ENCODE results near the gene MYBPC3. TPM values are rescaled to one million over a fixed set of nuclear protein-coding genes. Genes with fewer than 3 reads are reported as not detected.

MYBPC3 gene
- total and polyA plus RNA-seq, 5 donors = 953 to 1,924 (median 1,256) TPM

DNA sequence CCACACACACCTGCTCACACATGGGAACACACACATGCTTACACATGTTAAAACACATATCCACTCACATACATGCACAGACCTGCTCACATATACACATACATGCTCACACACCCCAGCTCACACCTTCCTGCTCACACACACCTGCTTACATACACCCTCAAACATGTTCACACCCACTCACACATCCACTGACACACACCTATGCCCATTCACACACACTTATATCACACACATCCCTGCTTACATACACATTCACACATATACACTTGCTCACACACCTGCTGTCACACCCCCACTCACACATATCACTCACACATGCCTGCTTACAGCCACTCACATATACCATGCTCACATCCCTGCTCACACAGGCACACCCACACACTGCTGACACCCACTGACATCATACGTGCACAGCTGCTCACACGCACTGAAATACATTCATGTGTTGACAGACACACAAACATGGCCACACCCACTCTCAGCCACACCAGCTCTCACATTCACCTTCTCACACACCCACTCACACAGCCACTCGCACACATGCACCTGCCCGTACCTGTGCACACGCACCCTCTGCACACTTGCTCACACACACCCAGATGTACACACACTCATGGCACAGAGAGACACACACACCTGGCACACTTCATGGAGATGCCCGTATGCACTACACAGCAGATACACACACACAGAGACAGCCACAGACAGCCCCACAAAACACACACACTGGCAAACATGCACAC lies 5.7 kb upstream of the MYBPC3 start:
- Histone ChIP-seq H3K4me1 (ENCODE audit: control insufficient read depth, insufficient read depth, low read length) (no peaks in the 10 kb centered on the region), H3K4me3 (ENCODE audit: low read length) (no peak overlapping the region), H3K27ac (ENCODE audit: low read length) (no peak overlapping the region), H3K27me3 (ENCODE audit: control insufficient read depth, insufficient read depth) (no peaks in the 10 kb centered on the region), H3K9me3 (ENCODE audit: control insufficient read depth, low read length) (no peaks in the 10 kb centered on the region)
- WGBS = 91% methylated on average over 6 of the region's 6 CpGs
- intact Hi-C loops (cut with DNase I) = loop anchor here (2.0 to 10.0 kb wide), 5 partner anchors 83 to 181 kb away; partner anchors contain the start of genes MADD (in 2 of the 4), NR1H3 (in 2 of the 4), ARFGAP2 (in 1 of the 4) and PACSIN3 (in 1 of the 4)
- ATAC-seq (no peak), DNase-seq (peak in 1 of 3 donors; percentile 31)

DNA sequence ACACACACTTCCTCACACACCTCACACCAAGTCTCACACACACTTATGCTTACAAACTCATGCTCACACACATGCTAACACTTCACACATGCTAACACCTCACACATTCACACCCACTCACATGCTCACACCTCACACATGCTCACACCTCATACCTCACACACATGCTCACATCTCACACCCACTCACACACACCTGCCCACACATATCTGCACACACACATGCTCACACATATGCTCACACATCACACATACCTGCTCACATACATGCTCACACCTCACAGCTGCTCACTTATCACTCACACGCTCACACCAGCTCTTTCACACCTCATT lies 4.5 kb upstream of the MYBPC3 start:
- DNase-seq (peak in 1 of 3 donors; percentile 2), ATAC-seq (no peak)
- H3K9me3 ChIP-seq (ENCODE audit: control insufficient read depth, low read length) = no peaks in the 10 kb centered on the region
- H3K27ac ChIP-seq (ENCODE audit: low read length) = no peak overlapping the region
- H3K4me3 ChIP-seq (ENCODE audit: low read length) = no peak overlapping the region
- no peaks in the 10 kb centered on the region for H3K27me3 ChIP-seq (ENCODE audit: control insufficient read depth, insufficient read depth)
- 97% methylated on average over 1 of the region's 1 CpG for WGBS
- intact Hi-C loops (cut with DNase I) = loop anchor here (2.0 to 10.0 kb wide), 5 partner anchors 82 to 180 kb away; partner anchors contain the start of genes MADD (in 2 of the 4), NR1H3 (in 2 of the 4), ARFGAP2 (in 1 of the 4) and PACSIN3 (in 1 of the 4)
- H3K4me1 ChIP-seq (ENCODE audit: control insufficient read depth, insufficient read depth, low read length) = no peaks in the 10 kb centered on the region

DNA sequence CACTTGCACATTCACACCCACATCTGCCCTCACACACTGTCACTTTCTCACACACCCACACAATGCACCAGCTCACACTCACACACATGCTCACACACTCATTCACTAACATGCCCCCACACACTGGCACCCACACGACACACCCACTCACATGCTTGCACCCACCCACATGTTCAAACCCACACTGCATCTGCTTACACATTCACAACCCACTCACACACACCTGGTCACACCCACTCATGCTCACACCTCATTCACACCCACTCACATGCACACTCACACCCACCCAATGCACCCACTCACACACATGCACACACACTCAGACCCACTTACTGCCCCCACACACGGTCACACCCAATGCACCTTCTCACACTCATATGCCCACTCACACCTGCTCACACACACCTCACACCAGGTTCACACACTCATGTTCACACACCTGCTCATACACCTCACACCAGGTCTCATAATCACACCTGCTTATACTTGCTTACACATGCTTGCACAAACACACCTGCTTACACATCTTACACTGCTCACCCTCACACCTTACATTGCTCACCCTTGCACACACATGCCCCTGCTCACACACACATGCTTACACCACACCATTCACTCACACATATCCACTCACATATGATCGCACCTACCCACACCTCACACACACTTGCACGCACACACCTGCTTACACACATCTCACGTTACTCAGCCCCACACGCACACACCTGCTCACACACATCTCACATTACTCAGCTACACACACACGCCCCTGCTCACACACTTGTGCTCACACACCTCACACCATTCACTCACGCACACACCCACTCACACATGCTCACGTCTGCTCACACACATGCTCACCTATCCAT lies 3.9 kb upstream of the MYBPC3 start:
- no peak for ATAC-seq
- Histone ChIP-seq H3K4me1 (ENCODE audit: control insufficient read depth, insufficient read depth, low read length) (no peaks in the 10 kb centered on the region), H3K9me3 (ENCODE audit: control insufficient read depth, low read length) (no peaks in the 10 kb centered on the region), H3K27ac (ENCODE audit: low read length) (no peak overlapping the region), H3K27me3 (ENCODE audit: control insufficient read depth, insufficient read depth) (no peaks in the 10 kb centered on the region), H3K4me3 (ENCODE audit: low read length) (no peak overlapping the region)
- 94% methylated on average over 9 of the region's 9 CpGs for WGBS
- DNase-seq = peak in 2 of 3 donors; percentile 9 to 27
- intact Hi-C loops (cut with DNase I) = loop anchor here (2.0 to 10.0 kb wide), 5 partner anchors 82 to 180 kb away; partner anchors contain the start of genes MADD (in 2 of the 4), NR1H3 (in 2 of the 4), ARFGAP2 (in 1 of the 4) and PACSIN3 (in 1 of the 4)

DNA sequence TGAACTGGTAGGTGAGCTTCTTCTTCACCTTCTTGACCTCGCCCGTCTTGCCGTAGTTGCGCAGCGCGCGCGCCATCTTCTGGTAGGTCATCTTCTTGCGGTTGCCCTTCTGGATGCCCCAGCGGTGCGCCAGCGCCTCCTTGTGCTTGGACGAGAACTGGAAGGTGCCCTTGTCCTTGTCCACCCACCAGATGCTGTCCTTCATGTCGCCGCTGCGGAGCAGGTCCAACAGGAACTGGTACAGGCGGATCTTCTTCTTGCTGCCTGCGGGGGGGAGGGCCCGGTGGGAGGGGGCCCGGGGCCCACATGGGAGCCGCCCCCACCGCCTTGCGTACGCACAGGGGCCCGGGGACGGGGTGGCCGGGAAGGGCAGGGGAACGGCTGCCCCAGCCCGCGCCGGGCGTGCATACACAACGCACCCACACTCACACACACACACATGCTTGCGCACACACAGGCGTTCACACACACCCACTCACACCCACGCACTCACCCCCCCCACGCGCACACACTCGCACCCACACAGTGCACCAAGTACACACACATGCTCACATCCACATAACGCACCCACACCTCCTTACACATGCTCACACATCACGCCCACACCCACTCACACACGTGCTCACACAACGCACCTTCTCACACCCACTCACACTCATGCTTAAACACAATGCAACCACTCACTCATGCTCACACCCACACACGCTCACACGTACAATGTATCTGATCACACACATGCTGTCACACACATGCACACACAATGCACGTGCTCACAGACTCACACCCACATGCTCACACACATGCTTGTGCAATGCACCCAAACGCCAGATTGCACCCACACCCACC lies 3.0 kb upstream of the MYBPC3 start:
- ATAC-seq (peak; percentile 54 to 57), DNase-seq (peak; percentile 94 to 98 (median 98))
- Histone ChIP-seq H3K4me3 (ENCODE audit: low read length) (peak overlapping the region; percentile 59), H3K27ac (ENCODE audit: low read length) (peak overlapping the region; percentile 1), H3K27me3 (ENCODE audit: control insufficient read depth, insufficient read depth) (no peaks in the 10 kb centered on the region), H3K4me1 (ENCODE audit: control insufficient read depth, insufficient read depth, low read length) (no peaks in the 10 kb centered on the region), H3K9me3 (ENCODE audit: control insufficient read depth, low read length) (no peaks in the 10 kb centered on the region)
- WGBS = 30% methylated on average over 47 of the region's 47 CpGs
- intact Hi-C loops (cut with DNase I) = loop anchor here (2.0 to 10.0 kb wide), 5 partner anchors 81 to 179 kb away; partner anchors contain the start of genes MADD (in 2 of the 4), NR1H3 (in 2 of the 4), ARFGAP2 (in 1 of the 4) and PACSIN3 (in 1 of the 4)

DNA sequence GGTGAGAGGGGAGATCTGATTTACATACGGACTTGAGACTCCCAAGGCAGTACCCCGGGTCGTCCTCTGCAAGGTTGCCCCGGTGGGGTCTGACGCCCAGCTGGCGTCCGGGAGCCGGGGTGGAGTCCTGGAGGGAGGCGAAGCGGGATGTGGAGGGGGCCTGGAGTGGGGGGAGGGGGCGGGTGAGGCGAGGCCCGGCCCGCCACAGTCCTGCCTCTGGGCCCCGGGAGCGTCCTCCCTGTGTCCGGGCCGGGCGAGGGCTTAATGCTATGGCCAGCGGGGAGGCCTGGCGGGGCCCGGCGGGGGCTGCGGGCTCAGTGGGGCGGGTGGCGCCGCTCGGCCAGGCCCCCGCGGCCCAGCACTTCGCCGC lies 2.4 kb upstream of the MYBPC3 start:
- Histone ChIP-seq H3K4me3 (ENCODE audit: low read length) (peak overlapping the region; percentile 59), H3K4me1 (ENCODE audit: control insufficient read depth, insufficient read depth, low read length) (no peaks in the 10 kb centered on the region), H3K27ac (ENCODE audit: low read length) (peak overlapping the region; percentile 67), H3K9me3 (ENCODE audit: control insufficient read depth, low read length) (no peaks in the 10 kb centered on the region), H3K27me3 (ENCODE audit: control insufficient read depth, insufficient read depth) (no peaks in the 10 kb centered on the region)
- intact Hi-C loops (cut with DNase I) = loop anchor here (5.0 to 10.0 kb wide), 5 partner anchors 80 to 178 kb away; partner anchors contain the start of genes MADD (in 2 of the 4), NR1H3 (in 2 of the 4), ARFGAP2 (in 1 of the 4) and PACSIN3 (in 1 of the 4)
- 16% methylated on average over 32 of the region's 32 CpGs for WGBS
- DNase-seq (no peak), ATAC-seq (no peak)

DNA sequence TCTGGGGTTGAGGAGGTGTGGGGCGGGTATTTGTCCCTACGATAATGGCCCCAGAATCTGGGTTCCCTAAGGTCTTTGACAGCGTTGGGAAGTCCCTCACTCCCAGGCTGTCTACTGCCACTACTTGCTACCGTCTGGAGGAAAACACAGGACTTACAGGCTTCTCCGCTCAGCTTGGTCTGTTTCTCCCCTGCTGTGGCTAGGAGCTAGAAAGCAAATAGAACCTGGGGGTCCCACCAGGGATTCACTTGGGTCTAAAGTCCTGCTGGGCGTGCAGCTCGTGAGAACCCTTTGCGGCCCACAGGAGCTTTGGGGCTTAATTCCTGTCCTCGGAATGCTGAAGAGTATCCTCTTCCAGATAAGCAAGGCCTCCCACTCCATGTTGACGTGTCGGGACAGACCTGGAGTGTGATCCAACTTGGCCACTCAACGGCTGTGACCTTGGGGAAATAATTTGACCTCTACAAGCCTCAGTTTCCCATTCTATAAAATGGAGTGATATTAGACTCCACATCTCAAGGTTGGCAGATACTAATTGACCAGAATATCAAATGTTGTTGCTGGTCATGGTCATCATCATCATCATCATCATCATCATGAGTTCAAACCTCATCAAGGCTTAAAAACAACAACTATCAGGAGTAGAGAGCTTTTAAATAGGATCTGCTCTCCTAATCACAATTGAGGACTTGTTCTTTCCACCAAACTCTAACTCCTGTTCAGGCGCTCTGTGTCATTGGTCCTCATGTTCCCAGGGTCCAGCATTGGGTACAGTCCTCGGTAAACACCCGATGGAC lies 1.7 kb upstream of the MYBPC3 start:
- peak overlapping the region; percentile 67 for H3K27ac ChIP-seq (ENCODE audit: low read length)
- intact Hi-C loops (cut with DNase I) = loop anchor here in 3 of 4 donors (5.0 to 10.0 kb wide), 4 partner anchors 79 to 177 kb away; partner anchors contain the start of genes MADD (in 2 of the 3), ARFGAP2 (in 1 of the 3), NR1H3 (in 1 of the 3) and PACSIN3 (in 1 of the 3)
- H3K9me3 ChIP-seq (ENCODE audit: control insufficient read depth, low read length) = no peaks in the 10 kb centered on the region
- H3K27me3 ChIP-seq (ENCODE audit: control insufficient read depth, insufficient read depth) = no peaks in the 10 kb centered on the region
- ATAC-seq (no peak), DNase-seq (peak in 2 of 3 donors; percentile 14 to 35)
- no peak overlapping the region for H3K4me3 ChIP-seq (ENCODE audit: low read length)
- WGBS = 73% methylated on average over 15 of the region's 15 CpGs
- H3K4me1 ChIP-seq (ENCODE audit: control insufficient read depth, insufficient read depth, low read length) = no peaks in the 10 kb centered on the region

DNA sequence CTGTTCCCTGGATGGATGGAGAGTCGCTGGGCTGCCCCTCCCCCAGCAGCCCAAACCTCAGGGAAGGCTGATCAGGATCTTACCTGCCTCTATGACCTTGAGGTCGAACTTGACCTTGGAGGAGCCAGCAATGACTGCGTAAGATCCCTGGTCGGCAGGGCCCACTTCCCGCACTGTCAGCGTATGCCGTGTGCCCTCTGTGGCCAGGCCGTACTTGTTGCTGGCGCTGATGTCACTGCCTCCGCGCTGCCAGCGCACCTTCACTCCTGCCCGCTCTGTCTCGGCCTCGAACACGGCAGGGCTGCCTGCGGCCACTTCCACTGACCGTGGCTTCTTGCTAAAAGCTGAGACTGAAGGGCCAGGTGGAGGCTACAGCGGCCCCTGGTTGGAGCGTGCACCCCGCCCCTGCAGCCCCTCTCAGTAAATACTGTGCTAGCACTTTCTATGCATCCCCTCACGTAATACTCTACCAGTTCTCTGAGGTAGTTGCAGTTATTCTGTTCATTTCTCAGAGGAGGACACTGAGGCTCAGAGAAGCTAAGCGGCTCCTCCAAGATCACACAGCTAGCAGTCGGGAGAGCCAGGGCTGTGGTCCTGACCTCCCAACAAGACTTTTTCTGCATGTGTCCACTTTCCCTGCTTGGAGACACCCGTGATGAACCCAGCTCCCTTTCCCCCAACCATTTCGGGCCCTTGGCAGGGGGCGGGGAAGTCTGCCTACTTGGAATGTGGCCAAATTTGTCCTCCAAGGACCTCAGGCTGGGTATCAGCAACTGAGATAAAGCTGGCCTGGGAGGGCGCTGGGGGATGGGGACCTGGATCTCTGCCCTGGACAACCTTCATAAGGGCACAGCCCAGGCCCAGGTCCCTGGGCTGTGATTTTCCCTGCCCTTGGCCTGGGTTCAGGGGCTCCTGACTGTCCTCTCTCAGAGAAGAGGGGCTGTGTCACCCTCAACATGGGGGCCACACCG lies 1.1 kb downstream of the MYBPC3 start:
- ATAC-seq (peak; percentile 47 to 50), DNase-seq (peak; percentile 62 to 91 (median 87))
- Histone ChIP-seq H3K9me3 (ENCODE audit: control insufficient read depth, low read length) (no peaks in the 10 kb centered on the region), H3K4me1 (ENCODE audit: control insufficient read depth, insufficient read depth, low read length) (no peaks in the 10 kb centered on the region), H3K4me3 (ENCODE audit: low read length) (peak overlapping the region; percentile 37), H3K27me3 (ENCODE audit: control insufficient read depth, insufficient read depth) (no peaks in the 10 kb centered on the region), H3K27ac (ENCODE audit: low read length) (peak overlapping the region; percentile 92)
- intact Hi-C loops (cut with DNase I) = loop anchor here in 3 of 4 donors (5.0 to 10.0 kb wide), 4 partner anchors 77 to 174 kb away; partner anchors contain the start of genes MADD (in 2 of the 3), ARFGAP2 (in 1 of the 3), NR1H3 (in 1 of the 3) and PACSIN3 (in 1 of the 3)
- WGBS = 59% methylated on average over 29 of the region's 29 CpGs

DNA sequence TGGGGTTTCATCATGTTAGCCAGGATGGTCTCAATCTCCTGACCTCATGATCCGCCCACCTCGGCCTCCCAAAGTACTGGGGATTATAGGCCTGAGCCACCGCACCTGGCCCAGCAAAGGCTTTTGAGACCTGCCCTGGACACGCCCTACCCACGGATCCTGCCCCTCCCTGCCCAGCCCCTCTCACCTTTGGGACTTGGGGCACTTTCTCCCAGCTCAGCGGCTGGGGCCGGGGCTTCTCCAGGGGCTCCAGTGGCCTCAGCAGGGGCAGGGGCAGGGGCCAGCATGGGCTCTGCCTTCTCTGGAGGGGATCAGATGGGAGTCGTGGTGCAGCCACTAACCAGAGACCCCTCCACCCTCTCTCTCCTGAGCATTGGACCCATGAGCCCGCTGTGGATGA lies 2.2 kb downstream of the MYBPC3 start:
- Histone ChIP-seq H3K4me1 (ENCODE audit: control insufficient read depth, insufficient read depth, low read length) (no peaks in the 10 kb centered on the region), H3K27me3 (ENCODE audit: control insufficient read depth, insufficient read depth) (no peaks in the 10 kb centered on the region), H3K9me3 (ENCODE audit: control insufficient read depth, low read length) (no peaks in the 10 kb centered on the region), H3K4me3 (ENCODE audit: low read length) (peak overlapping the region; percentile 37), H3K27ac (ENCODE audit: low read length) (peak overlapping the region; percentile 92)
- DNase-seq = peak; percentile 4 to 60 (median 57)
- WGBS = 68% methylated on average over 9 of the region's 9 CpGs
- ATAC-seq = no peak
- intact Hi-C loops (cut with DNase I) = loop anchor here in 3 of 4 donors (5.0 to 10.0 kb wide), 4 partner anchors 76 to 173 kb away; partner anchors contain the start of genes MADD (in 2 of the 3), ARFGAP2 (in 1 of the 3), NR1H3 (in 1 of the 3) and PACSIN3 (in 1 of the 3)
